ENCODE data around the gene HES5. TPM values are rescaled to one million over a fixed set of nuclear protein-coding genes. Genes with fewer than 3 reads are reported as not detected.

The HES5 gene
- total RNA-seq, 6 donors from 2014 or later: 0.31 to 1.6 (median 0.92) TPM; not detected in 2

- peaks cover 3 to 33% (median 7%) of the 10 kb centered on the region in 4 donors for H3K4me1 ChIP-seq
- peak in 1 of 2 donors; percentile 79 for DNase-seq
These were observed 27.9 kb downstream of the HES5 start for GRCh38 chr1:2502210-2502609.

GRCh38 chr1:2501820-2502119 lies 28.3 kb downstream of the HES5 start:
- DNase-seq (no peak), ATAC-seq (ENCODE audit: low FRiP score in 2 of 2) (no peak)
- Histone ChIP-seq H3K27me3 (peaks cover 0 to 7% (median 0%) of the 10 kb centered on the region in 4 donors), H3K27ac (no peak overlapping the region), H3K9me3 (no peaks in the 10 kb centered on the region), H3K4me3 (no peak overlapping the region), H3K4me1 (peaks cover 3 to 29% (median 7%) of the 10 kb centered on the region in 4 donors), H3K36me3 (no peaks in the 10 kb centered on the region)
- WGBS, 2 donors: 70% methylated on average over 2 of the region's 7 CpGs; no CpG with 5 or more reads in 1 of the 2 donors
- TF ChIP-seq CTCF (IDR thresholded peaks at IDR 0.05) (no peak), POLR2A (IDR thresholded peaks at IDR 0.05) (no peak), POLR2AphosphoS5 (IDR thresholded peaks at IDR 0.05) (no peak), EP300 (IDR thresholded peaks at IDR 0.05) (no peak)

More at GRCh38 chr1:2502210-2502609, 27.9 kb downstream of the HES5 start:
- no peak overlapping the region for H3K27ac ChIP-seq
- no peak for ATAC-seq (ENCODE audit: low FRiP score in 2 of 2)
- 87 to 89% methylated on average over 17 to 18 of the region's 34 CpGs for WGBS, 2 donors
- no peak for TF ChIP-seq EP300 (IDR thresholded peaks at IDR 0.05)
- no peak for TF ChIP-seq CTCF (IDR thresholded peaks at IDR 0.05)
- no peak for TF ChIP-seq POLR2AphosphoS5 (IDR thresholded peaks at IDR 0.05)
- TF ChIP-seq POLR2A (IDR thresholded peaks at IDR 0.05): no peak
- H3K27me3 ChIP-seq: peaks cover 0 to 7% (median 0%) of the 10 kb centered on the region in 4 donors
- H3K9me3 ChIP-seq: no peaks in the 10 kb centered on the region
- H3K4me3 ChIP-seq: no peak overlapping the region
- peaks cover 0 to under 1% (median 0%) of the 10 kb centered on the region in 4 donors for H3K36me3 ChIP-seq

DNA sequence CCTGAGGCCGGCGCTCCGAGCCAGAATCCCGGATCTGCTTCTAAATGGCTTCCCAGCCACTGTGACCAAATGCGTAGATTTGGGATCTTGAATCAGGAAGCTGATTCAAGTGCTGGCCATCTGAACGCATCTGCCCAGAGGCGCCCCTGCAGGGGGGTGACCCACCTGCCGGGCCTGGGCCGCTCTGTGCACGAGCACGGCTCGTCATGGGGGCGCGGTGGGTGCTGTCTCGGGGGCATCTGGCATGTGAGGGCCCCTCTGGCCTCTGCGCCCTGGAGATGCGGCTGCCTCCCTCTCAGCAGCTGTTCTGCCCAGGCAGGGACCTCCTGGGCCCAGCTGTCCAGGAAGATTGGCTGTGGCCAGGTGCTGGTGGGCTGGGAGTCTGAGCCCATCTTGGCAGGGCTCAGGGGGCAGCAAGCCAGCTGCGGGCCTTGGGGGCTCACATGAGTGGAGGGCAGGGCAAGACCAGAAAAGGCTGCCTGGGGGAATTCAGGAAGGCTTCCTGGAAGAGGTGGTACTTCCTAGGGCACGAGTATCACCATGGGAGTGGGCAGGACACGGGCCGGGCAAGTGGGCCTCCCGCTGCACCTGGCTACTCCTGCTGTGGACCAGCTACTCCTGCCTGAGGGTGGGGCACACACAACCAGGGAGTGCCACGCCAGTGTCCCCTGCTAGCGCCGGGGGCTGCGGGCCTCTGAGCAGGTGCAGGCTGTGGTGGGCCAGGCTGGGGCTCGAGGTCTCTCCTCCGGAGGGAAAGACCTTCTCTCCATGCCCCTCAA lies 28.8 kb downstream of the HES5 start:
- Histone ChIP-seq H3K27me3 (peaks cover 0 to 7% (median 0%) of the 10 kb centered on the region in 4 donors), H3K4me1 (peaks cover 3 to 23% (median 7%) of the 10 kb centered on the region in 4 donors), H3K27ac (no peak overlapping the region), H3K9me3 (no peaks in the 10 kb centered on the region), H3K4me3 (no peak overlapping the region), H3K36me3 (no peaks in the 10 kb centered on the region)
- WGBS, 2 donors: 72 to 75% methylated on average over 9 to 12 of the region's 28 CpGs
- no peak for ATAC-seq (ENCODE audit: low FRiP score in 2 of 2)
- no peak for TF ChIP-seq POLR2A (IDR thresholded peaks at IDR 0.05)
- TF ChIP-seq POLR2AphosphoS5 (IDR thresholded peaks at IDR 0.05): no peak
- no peak for TF ChIP-seq EP300 (IDR thresholded peaks at IDR 0.05)
- DNase-seq: peak in 1 of 2 donors; percentile 79

- Histone ChIP-seq H3K27ac (no peak overlapping the region), H3K9me3 (no peaks in the 10 kb centered on the region), H3K4me3 (no peak overlapping the region), H3K27me3 (peaks cover 0 to 7% (median 0%) of the 10 kb centered on the region in 4 donors), H3K36me3 (no peaks in the 10 kb centered on the region), H3K4me1 (peaks cover 3 to 18% (median 7%) of the 10 kb centered on the region in 4 donors)
- TF ChIP-seq EP300 (IDR thresholded peaks at IDR 0.05) (no peak), POLR2A (IDR thresholded peaks at IDR 0.05) (no peak), POLR2AphosphoS5 (IDR thresholded peaks at IDR 0.05) (no peak), CTCF (IDR thresholded peaks at IDR 0.05) (no peak)
- no peak for ATAC-seq (ENCODE audit: low FRiP score in 2 of 2)
- peak in 1 of 2 donors; percentile 79 for DNase-seq
- WGBS, 2 donors: 55 to 85% methylated on average over 12 to 19 of the region's 19 CpGs
These were observed 30.0 kb downstream of the HES5 start for GRCh38 chr1:2499986-2500596.

GRCh38 chr1:2499260-2499659 lies 30.8 kb downstream of the HES5 start:
- no peak for DNase-seq
- H3K27me3 ChIP-seq: peaks cover 0 to 7% (median 0%) of the 10 kb centered on the region in 4 donors
- 54 to 100% methylated on average over 1 to 4 of the region's 4 CpGs for WGBS, 2 donors
- no peak for ATAC-seq (ENCODE audit: low FRiP score in 2 of 2)
- H3K9me3 ChIP-seq: no peaks in the 10 kb centered on the region
- TF ChIP-seq POLR2AphosphoS5 (IDR thresholded peaks at IDR 0.05) (no peak), POLR2A (IDR thresholded peaks at IDR 0.05) (no peak), EP300 (IDR thresholded peaks at IDR 0.05) (no peak), CTCF (IDR thresholded peaks at IDR 0.05) (no peak)
- H3K27ac ChIP-seq: no peak overlapping the region
- H3K4me1 ChIP-seq: peaks cover 3 to 13% (median 7%) of the 10 kb centered on the region in 4 donors
- H3K36me3 ChIP-seq: no peaks in the 10 kb centered on the region
- no peak overlapping the region for H3K4me3 ChIP-seq

Measured in upper lobe of left lung (tissue), 6 donors.